Pancreas (tissue), 10 donors: ENCODE data around the gene DAPK2. TPM values are rescaled to one million over a fixed set of nuclear protein-coding genes. Genes with fewer than 3 reads are reported as not detected.

ENCODE experiments used
- ATAC-seq, 4 donors: fragments of 200-7000 bp; cut with Tn5 transposase; one replicate each; pipeline versions ENCODE4 v1.8.0 to v1.9.1; 2020; ENCODE audit warnings: mild to moderate bottlenecking in 4 of 4, moderate library complexity in 4 of 4
- DNase-seq, 6 donors: peaks; one replicate each; pipeline ENCODE4 v3.0.0-alpha.2; 2020
- FAIRE-seq: peaks from 2 replicates; lab custom pipeline; 2012; peaks lifted over from hg19 to GRCh38; lab: Jason Lieb, UNC
- H3K27ac ChIP-seq, 4 donors: fragments of 200-600 bp; sonication (generic); 1 replicate in 3 of 4; 2 replicates in 1 of 4; pipeline versions ENCODE4 v1.5.0 to v1.8.0; 2020
- H3K27me3 ChIP-seq, 4 donors: fragments of 200-600 bp; one replicate each; pipeline ENCODE4 v1.8.0; 2021
- H3K36me3 ChIP-seq, 3 donors: fragments of 200-600 bp; sonication (generic) in 1 of 3; one replicate each; pipeline versions ENCODE4 v1.5.0 to v1.8.0; 2020 to 2021
- H3K4me1 ChIP-seq, 3 donors: fragments of 200-600 bp; one replicate each; pipeline ENCODE4 v1.8.0; 2021
- H3K4me3 ChIP-seq, 4 donors: fragments of 200-600 bp; sonication (generic) in 2 of 4; one replicate each; pipeline versions ENCODE4 v1.5.0 to v1.8.0; 2020 to 2021
- H3K9me3 ChIP-seq, 4 donors: fragments of 200-600 bp; one replicate each; pipeline ENCODE4 v1.8.0; 2021
- WGBS, 2 donors: extraction: QIAGEN DNeasy Blood & Tissue Kit; methylation state at CpG; one replicate each; pipeline ENCODE4 v1.1.7; 2013; 5-methylcytosine and 5-hydroxymethylcytosine counted together
- intact Hi-C, 3 donors: fragments of 100-400 bp; cut with DNase I; formaldehyde crosslinking; loops; one replicate each; pipeline versions ENCODE4 v1.11.1 to v1.14.2; 2022
- microRNA-seq, 2 donors: library from miRNA; unstranded; fragments of <30 nt; microRNA quantifications; one replicate each; pipeline versions ENCODE4 to v1.1.0, GENCODE V29; 2019 to 2020
- polyA plus RNA-seq, 2 donors: library from polyadenylated mRNA; stranded (reverse); fragments of 200-250 nt; gene quantifications; one replicate each; pipeline ENCODE4 v1.2.3, GENCODE V29; 2013
- total RNA-seq, 6 donors: library from RNA; stranded (reverse); fragmentation: NEBNext Ultra II Directional in 4 of 6; extraction: Animal tissue kit (Norgen Biotek cat#: 25700) in 4 of 6; gene quantifications; one replicate each; pipeline versions ENCODE4 v1.2.1 to v1.2.4, GENCODE V29; 2021 to 2023
- TF ChIP-seq, protein P1 (sequence below), 4 donors: fragments of 200-600 bp; sonication (generic) in 3 of 4; IDR thresholded peaks; one replicate each; pipeline versions ENCODE4 v1.5.0 to v1.8.0; 2021; ENCODE audit warnings: antibody characterized with exemption in 4 of 4
- donor health status: healthy with polysubstance abuse.
- donor health status: DM: no; HTN: no; CAD: no; lungs with moderate emphysema.
- donor health status: DM: no; HTN: no; CAD: no.
- donor health status: control.
- donor health status: control.
- donor health status: Bipolar disorder and iron deficiency.
- donor health status: DM: yes; HTN: yes; CAD: no.
- donor health status: DM: no; HTN: no; CAD: no.
- donor health status: DM: no; HTN: no; CAD: no.
- donor health status: DM: yes; HTN: yes; CAD: no.

The DAPK2 gene
- total and polyA plus RNA-seq, 8 donors, result 2.1 to 8.0 (median 5.4) TPM

DNA sequence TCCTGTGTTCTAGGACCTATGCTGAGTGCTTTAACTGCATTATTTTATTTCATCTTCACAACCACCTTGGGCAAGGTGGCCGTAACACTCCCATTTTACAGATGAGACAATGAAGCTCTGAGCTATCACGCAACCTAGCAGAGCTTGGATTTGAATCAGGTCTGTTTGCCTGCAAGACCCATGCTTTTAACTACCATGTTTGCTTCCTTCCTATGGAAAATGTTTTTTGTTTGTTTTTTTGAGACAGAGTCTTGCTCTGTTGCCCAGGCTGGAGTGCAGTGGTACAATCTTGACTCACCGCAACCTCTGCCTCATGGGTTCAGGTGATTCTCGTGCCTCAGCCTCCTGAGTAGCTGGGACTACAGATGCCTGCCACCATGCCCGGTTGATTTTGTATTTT, 187.8 kb downstream of the DAPK2 start:
- no peak for FAIRE-seq
- H3K9me3 ChIP-seq, result no peaks in the 10 kb centered on the region
- intact Hi-C loops, result no loop called here
- H3K27me3 ChIP-seq, result no peaks in the 10 kb centered on the region
- H3K27ac ChIP-seq, result no peak overlapping the region
- H3K4me3 ChIP-seq, result no peak overlapping the region
- ATAC-seq, result no peak
- H3K4me1 ChIP-seq, result no peaks in the 10 kb centered on the region
- no peak for DNase-seq
- H3K36me3 ChIP-seq, result no peaks in the 10 kb centered on the region
- TF ChIP-seq, protein P1, sequence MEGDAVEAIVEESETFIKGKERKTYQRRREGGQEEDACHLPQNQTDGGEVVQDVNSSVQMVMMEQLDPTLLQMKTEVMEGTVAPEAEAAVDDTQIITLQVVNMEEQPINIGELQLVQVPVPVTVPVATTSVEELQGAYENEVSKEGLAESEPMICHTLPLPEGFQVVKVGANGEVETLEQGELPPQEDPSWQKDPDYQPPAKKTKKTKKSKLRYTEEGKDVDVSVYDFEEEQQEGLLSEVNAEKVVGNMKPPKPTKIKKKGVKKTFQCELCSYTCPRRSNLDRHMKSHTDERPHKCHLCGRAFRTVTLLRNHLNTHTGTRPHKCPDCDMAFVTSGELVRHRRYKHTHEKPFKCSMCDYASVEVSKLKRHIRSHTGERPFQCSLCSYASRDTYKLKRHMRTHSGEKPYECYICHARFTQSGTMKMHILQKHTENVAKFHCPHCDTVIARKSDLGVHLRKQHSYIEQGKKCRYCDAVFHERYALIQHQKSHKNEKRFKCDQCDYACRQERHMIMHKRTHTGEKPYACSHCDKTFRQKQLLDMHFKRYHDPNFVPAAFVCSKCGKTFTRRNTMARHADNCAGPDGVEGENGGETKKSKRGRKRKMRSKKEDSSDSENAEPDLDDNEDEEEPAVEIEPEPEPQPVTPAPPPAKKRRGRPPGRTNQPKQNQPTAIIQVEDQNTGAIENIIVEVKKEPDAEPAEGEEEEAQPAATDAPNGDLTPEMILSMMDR (IDR thresholded peaks at IDR 0.05), result no peak
- 95 to 96% methylated on average over 5 of the region's 5 CpGs for WGBS, 2 donors

DNA sequence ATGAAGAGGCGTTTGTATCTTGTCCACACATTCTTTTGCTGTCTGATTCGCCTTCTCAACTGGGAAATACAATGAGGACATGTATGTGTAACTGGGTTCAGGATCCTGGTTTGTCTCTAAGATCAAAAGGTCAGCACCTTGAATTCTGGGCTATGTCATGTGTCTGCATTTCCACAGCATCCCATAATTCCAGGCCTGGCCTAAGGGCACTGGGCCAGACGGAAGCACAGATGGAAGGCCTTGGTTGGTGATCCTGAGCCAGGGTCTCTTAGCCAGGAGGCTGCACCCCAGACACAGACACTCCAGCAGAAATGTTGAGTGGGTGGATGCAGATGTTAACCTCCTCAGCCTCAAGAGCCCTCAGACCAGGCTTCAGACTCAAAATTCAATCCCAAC, 188.8 kb downstream of the DAPK2 start:
- Histone ChIP-seq H3K36me3 (no peaks in the 10 kb centered on the region), H3K4me3 (no peak overlapping the region), H3K4me1 (no peaks in the 10 kb centered on the region), H3K27me3 (no peaks in the 10 kb centered on the region), H3K9me3 (no peaks in the 10 kb centered on the region), H3K27ac (no peak overlapping the region)
- DNase-seq (no peak), FAIRE-seq (no peak), ATAC-seq (peak in 1 of 4 donors; percentile 40)
- intact Hi-C loops, result no loop called here
- 77 to 83% methylated on average over 3 of the region's 3 CpGs for WGBS, 2 donors
- TF ChIP-seq, protein P1 (IDR thresholded peaks at IDR 0.05), result no peak

Small RNA genes lying within 50 kb of the gene (microRNA-seq; reads per million reads assigned to microRNA genes)
- 0 reads per million in 2 donors for gene MIR422A

Other genes starting within 250 kb of the DAPK2 start
- 10 to 100 TPM; 28.5 to 53.3 (median 46.7) TPM for gene HERC1, start 212.5 kb downstream of the DAPK2 start, total RNA-seq
- 10 to 100 TPM; 11.8 to 30.5 TPM for gene HERC1, start 212.5 kb downstream of the DAPK2 start, polyA plus RNA-seq
- 10 to 100 TPM; 16.0 to 44.1 (median 26.3) TPM for gene CIAO2A, start 47.4 kb upstream of the DAPK2 start, total RNA-seq
- 10 to 100 TPM; 42.0 to 61.2 TPM for gene CIAO2A, start 47.4 kb upstream of the DAPK2 start, polyA plus RNA-seq
- 10 to 100 TPM; 41.3 to 82.4 (median 49.5) TPM for gene SNX1, start 49.5 kb upstream of the DAPK2 start, total RNA-seq
- gene SNX1, start 49.5 kb upstream of the DAPK2 start, polyA plus RNA-seq, result 10 to 100 TPM; 32.9 to 36.6 TPM
- 1 to 10 TPM in 3 of 6 donors, under 1 TPM in 3; 0.51 to 3.5 (median 1.0) TPM for gene SNX22, start 105.2 kb upstream of the DAPK2 start, total RNA-seq
- gene SNX22, start 105.2 kb upstream of the DAPK2 start, polyA plus RNA-seq, result 1 to 10 TPM; 1.4 to 4.0 TPM
- 100 to 1,000 TPM; 230 to 367 (median 349) TPM for gene PPIB, start 116.5 kb upstream of the DAPK2 start, total RNA-seq
- 100 to 1,000 TPM; 432 to 576 TPM for gene PPIB, start 116.5 kb upstream of the DAPK2 start, polyA plus RNA-seq